Heart left ventricle (tissue), 16 donors: ENCODE measurements around the gene ITPR2. TPM values are rescaled to one million over a fixed set of nuclear protein-coding genes. Genes with fewer than 3 reads are reported as not detected.
"Not testable (repeated sequence)": the region's sequence is repeated elsewhere in the genome, so short reads cannot be mapped to it uniquely, and the experiment has no call there.

ENCODE experiments used
- ATAC-seq, 4 donors: fragments of 200-7000 bp; cut with Tn5 transposase; one replicate each; pipeline ENCODE4 v1.9.1; 2020 to 2022; ENCODE audit warnings: moderate library complexity in 4 of 4, mild to moderate bottlenecking in 3 of 4, moderate number of reproducible peaks in 1 of 4
- DNase-seq, 5 donors: peaks; one replicate each; pipeline ENCODE4 v3.0.0-alpha.2; 2020
- H3K27ac ChIP-seq, 12 donors: fragments of 200-600 bp; sonication (generic) in 4 of 12; one replicate each; pipeline versions ENCODE4 v1.5.0 to v1.8.0; 2016 to 2022; ENCODE audit warnings: mild to moderate bottlenecking in 2 of 12
- H3K27me3 ChIP-seq, 9 donors: fragments of 200-600 bp; sonication (generic) in 2 of 9; one replicate each; pipeline versions ENCODE4 v1.5.1 to v1.8.0; 2016 to 2022; ENCODE audit warnings: mild to moderate bottlenecking in 3 of 9
- H3K36me3 ChIP-seq, 9 donors: fragments of 200-600 bp; sonication (generic) in 2 of 9; one replicate each; pipeline versions ENCODE4 v1.5.0 to v1.8.0; 2018 to 2022; ENCODE audit warnings: mild to moderate bottlenecking in 2 of 9
- H3K4me1 ChIP-seq, 12 donors: fragments of 200-600 bp; sonication (generic) in 4 of 12; one replicate each; pipeline versions ENCODE4 v1.5.0 to v1.8.0; 2016 to 2022; ENCODE audit warnings: mild to moderate bottlenecking in 3 of 12
- H3K4me3 ChIP-seq, 12 donors: fragments of 200-600 bp; sonication (generic) in 4 of 12; one replicate each; pipeline versions ENCODE4 v1.5.0 to v1.8.0; 2017 to 2022; ENCODE audit warnings: mild to moderate bottlenecking in 9 of 12, moderate library complexity in 4 of 12
- H3K9me3 ChIP-seq, 12 donors: fragments of 200-600 bp; sonication (generic) in 4 of 12; one replicate each; pipeline versions ENCODE4 v1.5.0 to v1.8.0; 2016 to 2022; ENCODE audit warnings: mild to moderate bottlenecking in 1 of 12
- CTCF ChIP-seq, 12 donors: fragments of 200-600 bp; sonication (generic) in 4 of 12; IDR thresholded peaks; one replicate each; pipeline versions ENCODE4 v1.5.0 to v1.8.0; 2018 to 2022; ENCODE audit warnings: antibody characterized with exemption in 12 of 12, mild to moderate bottlenecking in 5 of 12
- POLR2A ChIP-seq, 2 donors: fragments of 450-650 bp; IDR thresholded peaks; one replicate each; pipeline ENCODE4 v1.6.1; 2017; ENCODE audit warnings: antibody characterized with exemption in 2 of 2, mild to moderate bottlenecking in 2 of 2, moderate library complexity in 2 of 2
- WGBS, 4 donors: extraction: QIAGEN DNeasy Blood & Tissue Kit in 2 of 4; methylation state at CpG; one replicate each; pipeline versions ENCODE4 v1.1.5 to v1.1.7; 2013 to 2018; 5-methylcytosine and 5-hydroxymethylcytosine counted together
- intact Hi-C, 10 donors: fragments of 100-400 bp; cut with DNase I; formaldehyde crosslinking; loops; one replicate each; pipeline versions ENCODE4 v1.11.1 to v1.14.2; 2022
- polyA plus RNA-seq, 2 donors: library from polyadenylated mRNA; stranded (reverse); fragments of 200-250 nt; gene quantifications; one replicate each; pipeline ENCODE4 v1.2.3, GENCODE V29; 2013
- total RNA-seq, 9 donors: library from RNA; depleted of rRNA in 2 of 9; stranded (reverse); fragments of >200 nt in 2 of 9; fragmentation: NEBNext Ultra II Directional in 3 of 9; extraction: Animal tissue kit (Norgen Biotek cat#: 25700) in 3 of 9; gene quantifications; one replicate each; pipeline versions ENCODE4 v1.1.0 to v1.2.4, GENCODE V29; 2016 to 2023
- donor health status: ischemic (EF 13 %, LVEDD 7.1; RV severe dilation, severe dysfunction).
- donor health status: healthy with polysubstance abuse.
- donor health status: DM: no; HTN: yes; CAD: no.
- donor health status: DM: no; HTN: no; CAD: no.
- donor health status: ischemic (EF 25% LVEDD 6.9; RV normal size, moderate dysfunction).
- donor health status: ischemic (EF 25% LVEDD 5.7; RV mildly dilated, moderate dysfunction).
- donor health status: healthy.
- donor health status: DM: yes; HTN: yes; CAD: no.
- donor health status: ischemic (EF 35%, LVEDD 5.7; RV mildly dilated, moderate dysfunction).
- donor health status: nonischemic (EF 11% LVEDD 7.7; RV severe dilation, severe dysfunction).
- donor health status: DM: yes; HTN: yes; CAD: no.
- donor health status: PGD.
- donor health status: ischemic (EF 29% LVEDD 5.4; RV normal size, mild dysfunction).
- donor health status: nonischemic (EF 23%, LVEDD 6.1; RV moderate dilation, normal function).

Gene ITPR2
- total and polyA plus RNA-seq, 11 donors, result 3.4 to 45.6 (median 11.8) TPM

GRCh38 chr12:26761775-26762174, 71.2 kb downstream of the ITPR2 start:
- Histone ChIP-seq H3K36me3 (no peaks in the 10 kb centered on the region), H3K4me3 (no peak overlapping the region), H3K27me3 (no peaks in the 10 kb centered on the region), H3K27ac (no peak overlapping the region), H3K9me3 (peaks cover 0 to 44% (median 25%) of the 10 kb centered on the region in 12 donors), H3K4me1 (peaks cover 0 to 10% (median 0%) of the 10 kb centered on the region in 12 donors)
- DNase-seq (no peak), ATAC-seq (no peak)
- 97 to 98% (median 98%) methylated on average over 3 of the region's 3 CpGs for WGBS, 4 donors
- intact Hi-C loops, result loop anchor here in 1 of 10 donors (5.0 kb wide), 1 partner anchor 36 kb away; no protein-coding TSS in a partner anchor
- TF ChIP-seq POLR2A (IDR thresholded peaks at IDR 0.05) (no peak), CTCF (IDR thresholded peaks at IDR 0.05) (no peak)

GRCh38 chr12:26760657-26761293, 72.2 kb downstream of the ITPR2 start:
- 86 to 96% (median 92%) methylated on average over 3 of the region's 3 CpGs for WGBS, 4 donors
- ATAC-seq, result no peak

GRCh38 chr12:26755362-26755761, 77.6 kb downstream of the ITPR2 start:
- H3K36me3 ChIP-seq, H3K4me1 ChIP-seq, H3K27ac ChIP-seq, intact Hi-C loops, H3K27me3 ChIP-seq, DNase-seq, ATAC-seq, H3K4me3 ChIP-seq: not testable (repeated sequence)
- peaks cover 0 to 16% (median 5%) of the 10 kb centered on the region in 12 donors for H3K9me3 ChIP-seq
- WGBS, 4 donors, result 92 to 99% (median 95%) methylated on average over 3 of the region's 3 CpGs

More at GRCh38 chr12:26760657-26761293, 72.2 kb downstream of the ITPR2 start:
- intact Hi-C loops, result loop anchor here in 1 of 10 donors (5.0 kb wide), 1 partner anchor 37 kb away; no protein-coding TSS in a partner anchor
- Histone ChIP-seq H3K27ac (peak overlapping the region in 1 of 12 donors; percentile 17), H3K4me1 (peaks cover 0 to 10% (median 0%) of the 10 kb centered on the region in 12 donors), H3K4me3 (no peak overlapping the region), H3K9me3 (peaks cover 0 to 49% (median 26%) of the 10 kb centered on the region in 12 donors), H3K27me3 (no peaks in the 10 kb centered on the region), H3K36me3 (no peaks in the 10 kb centered on the region)
- TF ChIP-seq POLR2A (IDR thresholded peaks at IDR 0.05) (no peak), CTCF (IDR thresholded peaks at IDR 0.05) (no peak)
- DNase-seq, result no peak

GRCh38 chr12:26754148-26754547, 78.8 kb downstream of the ITPR2 start:
- Histone ChIP-seq H3K4me3 (no peak overlapping the region), H3K27me3 (no peaks in the 10 kb centered on the region), H3K9me3 (peaks cover 0 to 16% (median 5%) of the 10 kb centered on the region in 12 donors), H3K36me3 (no peaks in the 10 kb centered on the region), H3K4me1 (peaks cover 0 to 17% (median 0%) of the 10 kb centered on the region in 12 donors), H3K27ac (no peak overlapping the region)
- ATAC-seq, result no peak
- intact Hi-C loops, result no loop called here
- DNase-seq, result no peak
- 82 to 89% (median 86%) methylated on average over 3 of the region's 3 CpGs for WGBS, 4 donors
- TF ChIP-seq CTCF (IDR thresholded peaks at IDR 0.05) (no peak), POLR2A (IDR thresholded peaks at IDR 0.05) (no peak)
